Measurements from ENCODE around the gene UGT1A9. TPM values are rescaled to one million over a fixed set of nuclear protein-coding genes. Genes with fewer than 3 reads are reported as not detected.

Gene UGT1A9
- total and polyA plus RNA-seq, 2 of the 4 experiments (the other 2 are of a cell fraction): not detected

DNA sequence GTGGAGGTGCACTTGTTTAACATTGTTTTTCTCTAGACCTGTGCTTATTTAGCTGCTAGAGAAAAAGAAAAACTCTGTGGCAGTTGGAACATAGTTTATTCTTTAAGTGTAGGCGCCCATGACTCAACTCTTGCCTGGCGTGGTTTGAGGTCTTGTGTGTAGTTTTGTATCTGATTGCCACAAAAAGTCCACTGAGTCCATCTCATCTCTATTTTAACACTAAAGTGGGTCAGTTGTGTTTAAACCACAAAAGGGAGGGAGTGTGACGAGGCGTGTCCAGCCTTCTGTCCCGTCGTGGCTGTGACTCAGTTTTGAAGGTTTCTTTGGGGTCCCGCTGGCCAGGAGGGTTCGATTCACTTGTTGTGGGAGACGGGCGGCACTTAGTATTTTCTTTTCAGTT lies 15.3 kb upstream of the UGT1A9 start:
- no TSS peak for BruUV-seq (replicated peaks)
- Histone ChIP-seq H3K56ac (ENCODE audit: extremely low read depth, insufficient read depth, low read length) (no peak overlapping the region), H3K27me3 (ENCODE audit: control insufficient read depth, insufficient read depth, low read length) (peaks cover 3% of the 10 kb centered on the region; the same call in 1 of the 2 replicates), H2BK5ac (ENCODE audit: low read depth, low read length, poor library complexity, severe bottlenecking) (no peak overlapping the region), H3K4me3 (ENCODE audit: insufficient read depth, low read depth, low read length) (no peak overlapping the region), H2AK5ac (ENCODE audit: low read depth, low read length) (no peak overlapping the region), H2AK9ac (replicated peaks; ENCODE audit: low read depth, low read length, poor library complexity) (no peak overlapping the region), H3K9me3 (ENCODE audit: control insufficient read depth, insufficient read depth, low read length) (no peaks in the 10 kb centered on the region), H3K79me1 (ENCODE audit: low read depth in 1 of 2, low read length in 2 of 2) (no peaks in the 10 kb centered on the region), H4K8ac (ENCODE audit: low read depth in 2 of 2, low read length in 2 of 2) (no peak overlapping the region), H3K18ac (ENCODE audit: low read depth, low read length) (no peak overlapping the region), H3K36me3 (ENCODE audit: control insufficient read depth, insufficient read depth, low read length) (no peaks in the 10 kb centered on the region), H3K4ac (ENCODE audit: low read depth, low read length) (no peak overlapping the region), H2BK120ac (ENCODE audit: low read depth, low read length) (no peak overlapping the region), H4K20me1 (ENCODE audit: insufficient read depth, low read length) (no peaks in the 10 kb centered on the region), H3K9me1 (ENCODE audit: insufficient read depth, low read length) (no peaks in the 10 kb centered on the region), H3K14ac (replicated peaks; ENCODE audit: low read depth, low read length) (no peak overlapping the region), H4K91ac (ENCODE audit: insufficient read depth, low read depth, low read length) (no peak overlapping the region), H2BK15ac (ENCODE audit: low read depth, low read length) (no peak overlapping the region), H2AFZ (replicated peaks; ENCODE audit: low read length, poor library complexity) (no peak overlapping the region), H4K5ac (ENCODE audit: low read depth, low read length) (no peak overlapping the region), H3K27ac (ENCODE audit: insufficient read depth, low read length) (no peak overlapping the region), H3K9ac (ENCODE audit: low read depth, low read length) (no peak overlapping the region), H3K4me1 (ENCODE audit: control insufficient read depth, insufficient read depth, low read length) (no peaks in the 10 kb centered on the region), H3K4me2 (ENCODE audit: low read depth, low read length) (no peak overlapping the region), H2BK20ac (ENCODE audit: low read depth, low read length) (no peak overlapping the region), H3K23ac (ENCODE audit: low read depth, low read length) (no peak overlapping the region)
- intact Hi-C loops (cut with micrococcal nuclease): no loop called here
- in situ Hi-C loops (cut with MboI; ENCODE audit: low sequenced_read_pairs): no loop called here
- dilution Hi-C loops (cut with HindIII; ENCODE audit: low sequenced_read_pairs, unreplicated experiment): no loop called here
- POLR2A ChIA-PET (ENCODE audit: unreplicated experiment): no interaction called here
- TF ChIP-seq POLR2A (IDR thresholded peaks at IDR 0.05; ENCODE audit: low read depth, low read length): no peak
- no peak for TF ChIP-seq MAZ (IDR thresholded peaks at IDR 0.05; ENCODE audit: borderline replicate concordance, low read depth, low read length)
- no peak for TF ChIP-seq RFX5 (IDR thresholded peaks at IDR 0.05; ENCODE audit: low read depth, low read length)
- TF ChIP-seq, protein P1, sequence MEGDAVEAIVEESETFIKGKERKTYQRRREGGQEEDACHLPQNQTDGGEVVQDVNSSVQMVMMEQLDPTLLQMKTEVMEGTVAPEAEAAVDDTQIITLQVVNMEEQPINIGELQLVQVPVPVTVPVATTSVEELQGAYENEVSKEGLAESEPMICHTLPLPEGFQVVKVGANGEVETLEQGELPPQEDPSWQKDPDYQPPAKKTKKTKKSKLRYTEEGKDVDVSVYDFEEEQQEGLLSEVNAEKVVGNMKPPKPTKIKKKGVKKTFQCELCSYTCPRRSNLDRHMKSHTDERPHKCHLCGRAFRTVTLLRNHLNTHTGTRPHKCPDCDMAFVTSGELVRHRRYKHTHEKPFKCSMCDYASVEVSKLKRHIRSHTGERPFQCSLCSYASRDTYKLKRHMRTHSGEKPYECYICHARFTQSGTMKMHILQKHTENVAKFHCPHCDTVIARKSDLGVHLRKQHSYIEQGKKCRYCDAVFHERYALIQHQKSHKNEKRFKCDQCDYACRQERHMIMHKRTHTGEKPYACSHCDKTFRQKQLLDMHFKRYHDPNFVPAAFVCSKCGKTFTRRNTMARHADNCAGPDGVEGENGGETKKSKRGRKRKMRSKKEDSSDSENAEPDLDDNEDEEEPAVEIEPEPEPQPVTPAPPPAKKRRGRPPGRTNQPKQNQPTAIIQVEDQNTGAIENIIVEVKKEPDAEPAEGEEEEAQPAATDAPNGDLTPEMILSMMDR (conservative IDR thresholded peaks at IDR 0.05; ENCODE audit: low read depth, low read length): no peak
- TF ChIP-seq MAFK (IDR thresholded peaks at IDR 0.05; ENCODE audit: low read depth, low read length): no peak
- no peak for ATAC-seq (ENCODE audit: low read depth)
- no CpG with 5 or more reads among the region's 10 CpGs for WGBS, 2 experiments (ENCODE audit: extremely low coverage in 2 of 2, insufficient read length in 1 of 2)
- CTCF ChIA-PET: no interaction called here
- DNase-seq: no peak
